GM21723 (cell line): ENCODE measurements around the gene WDR74.
A peak's percentile ranks its signal among the peaks of the same experiment; 100 is the strongest.

Source experiments
- ATAC-seq: cut with Tn5 transposase; IDR thresholded peaks from one replicate; pipeline ENCODE4 v1.9.1; 2021; ENCODE audit warnings: mild to moderate bottlenecking, moderate library complexity; ENCODE audit not compliant: unreplicated experiment

WDR74 gene

DNA sequence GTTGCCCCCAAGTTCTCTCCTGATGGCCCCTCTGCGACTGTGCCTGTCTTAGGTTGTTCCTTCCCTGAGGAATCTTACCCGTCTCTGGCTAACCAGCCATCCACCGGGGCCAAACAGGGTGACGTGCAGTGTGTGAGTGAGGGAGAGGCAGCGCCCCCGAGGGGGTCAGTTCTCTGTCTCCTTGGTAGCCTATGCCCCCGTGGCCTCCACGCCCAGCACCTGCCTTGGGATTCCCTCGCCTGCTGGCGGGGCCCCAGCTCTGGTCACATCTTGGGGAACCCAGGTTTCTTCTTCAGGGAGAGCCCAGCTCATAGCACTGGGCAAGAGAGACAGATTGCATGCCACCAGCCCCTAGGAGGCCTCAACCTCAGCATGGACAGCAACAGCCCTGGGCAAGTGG, 39.9 kb downstream of the WDR74 start:
- ATAC-seq: no peak

DNA sequence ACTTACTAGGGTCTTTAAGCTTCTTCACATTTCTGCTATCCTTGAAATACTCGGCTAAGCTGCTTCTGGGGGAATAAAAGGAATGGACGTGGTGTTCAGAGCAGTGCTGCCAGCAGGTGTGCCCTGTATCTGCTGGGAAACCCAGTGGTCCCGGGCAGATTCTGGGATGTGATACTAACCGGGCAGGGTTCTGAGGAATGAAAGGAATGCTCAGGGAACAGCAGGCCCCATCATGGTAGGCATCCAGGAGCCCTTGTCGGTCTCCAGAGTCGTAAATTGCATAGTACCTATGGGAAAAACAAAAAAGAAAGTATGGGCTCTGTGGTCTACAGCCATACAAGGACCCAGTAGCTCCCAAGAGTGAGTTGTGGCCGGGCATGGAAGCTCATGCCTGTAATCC, 43.1 kb downstream of the WDR74 start:
- no peak for ATAC-seq

DNA sequence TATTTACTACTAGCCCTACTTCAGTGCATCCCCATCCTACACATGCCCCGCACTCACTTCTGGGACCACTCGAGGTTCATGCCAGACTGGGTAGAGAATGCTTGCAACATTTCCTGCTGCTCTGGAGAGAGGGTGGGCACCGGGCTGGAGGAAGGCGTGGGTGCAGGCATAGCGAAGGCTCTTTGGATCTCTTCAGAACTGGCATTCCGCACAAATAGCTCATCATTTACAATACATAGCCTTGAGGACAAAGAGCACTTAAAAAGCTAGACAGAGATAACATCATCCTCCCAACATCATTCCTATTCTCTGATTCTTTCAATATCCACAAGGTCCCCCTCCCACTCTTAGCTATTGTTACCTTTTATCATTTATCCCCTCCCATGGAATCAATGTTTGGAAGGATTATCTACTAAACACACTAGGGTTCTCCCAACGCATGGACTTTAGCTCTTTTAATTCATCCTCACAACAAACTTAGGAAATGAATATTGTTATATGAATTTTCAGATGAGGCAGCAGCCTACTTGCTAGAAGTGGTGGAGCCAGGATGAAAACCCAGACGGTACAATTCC, 45.1 kb downstream of the WDR74 start:
- no peak for ATAC-seq

DNA sequence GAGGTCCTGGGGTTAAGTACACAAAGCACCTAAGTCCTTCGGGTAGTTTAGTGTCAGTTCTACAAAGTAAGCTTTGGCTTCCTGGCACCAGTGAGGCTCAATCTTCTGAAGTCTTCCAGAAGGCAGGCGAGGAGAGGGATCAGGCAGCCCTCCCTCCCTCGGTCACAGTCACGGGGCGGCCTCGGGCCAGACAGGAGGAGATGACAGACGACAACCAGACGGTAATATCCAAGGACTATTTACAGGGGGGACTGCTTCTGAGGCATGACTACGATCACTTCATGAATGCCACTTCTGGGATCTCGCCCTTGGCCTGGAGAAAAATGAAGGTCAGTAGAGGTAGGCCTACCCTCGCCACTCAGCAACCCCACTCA, 47.2 kb downstream of the WDR74 start:
- ATAC-seq: no peak

DNA sequence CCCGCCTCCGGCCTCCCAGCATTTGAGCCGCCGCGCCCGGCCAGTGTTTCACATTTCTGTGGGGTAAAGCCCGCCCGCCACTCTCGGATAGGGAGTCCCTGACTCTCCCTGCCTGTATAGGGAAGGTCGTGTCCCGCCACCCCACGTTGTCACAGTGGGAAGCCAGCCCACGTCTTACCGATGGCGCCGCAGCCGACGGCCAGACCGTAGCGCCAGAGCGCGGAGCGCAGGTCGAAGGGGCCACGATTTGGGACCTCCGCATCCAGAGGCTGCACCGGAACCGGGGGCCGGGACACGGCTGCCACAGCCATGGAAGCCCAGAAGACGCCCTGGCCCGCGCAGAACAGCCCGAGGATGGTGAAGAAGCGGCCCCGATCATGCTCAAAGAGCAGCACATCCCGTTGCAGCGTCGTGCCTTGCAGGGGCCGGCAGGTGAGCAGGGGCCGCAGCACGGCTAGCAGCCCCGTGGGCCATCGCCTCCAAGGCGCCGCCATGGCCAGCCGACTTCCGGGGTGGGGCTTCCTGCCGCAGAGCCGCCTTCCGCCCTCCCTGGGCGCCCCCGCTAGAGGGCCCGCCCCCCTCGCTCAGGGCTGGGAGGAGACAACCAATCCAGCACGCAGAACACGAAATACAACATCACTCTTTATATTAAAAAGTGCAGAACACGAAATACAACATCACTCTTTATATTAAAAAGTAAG, 47.7 kb downstream of the WDR74 start, which contains the start of gene TMEM223:
Gene TMEM223, minus strand, starts transcription at position 506 of the 701 bp plus-strand sequence. Its CDS starts 12 bp downstream, at position 494.
- ATAC-seq: peak; percentile 62

DNA sequence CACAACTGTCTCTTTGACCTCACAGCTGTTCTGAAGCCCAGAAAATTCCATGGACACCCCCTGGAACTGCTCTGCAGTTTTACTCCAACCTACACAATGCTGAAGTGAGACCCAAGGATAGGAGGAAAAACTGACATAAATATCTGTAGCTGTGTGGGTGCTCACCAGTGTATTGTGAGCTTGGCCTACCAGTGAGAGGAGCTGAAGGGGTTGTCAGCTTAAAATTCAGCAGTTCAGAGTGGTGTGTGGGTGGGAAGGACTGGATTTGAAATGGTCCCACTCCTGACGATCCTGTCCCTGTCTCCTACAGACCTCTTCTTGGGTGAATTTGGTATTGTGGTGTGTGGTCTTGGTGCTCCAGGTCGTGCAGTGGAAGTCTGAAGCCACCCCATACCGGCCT, 49.8 kb downstream of the WDR74 start:
- ATAC-seq: no peak

DNA sequence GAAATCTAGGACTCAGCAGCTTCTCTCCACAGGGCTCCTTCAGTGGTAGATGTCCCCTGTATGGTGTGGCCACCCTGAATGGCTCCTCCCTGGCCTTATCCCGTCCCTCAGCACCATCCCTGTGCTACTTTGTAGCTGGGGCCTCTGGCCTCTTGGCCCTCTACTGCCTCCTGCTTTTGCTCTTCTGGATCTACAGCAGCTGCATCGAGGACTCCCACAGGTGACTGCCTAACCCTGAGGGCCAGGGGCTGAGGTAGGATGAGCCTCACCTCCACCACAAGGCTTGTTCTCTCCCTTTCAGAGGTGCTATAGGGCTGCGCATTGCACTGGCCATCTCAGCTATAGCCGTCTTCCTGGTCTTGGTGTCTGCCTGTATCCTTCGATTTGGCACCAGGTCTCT, 50.4 kb downstream of the WDR74 start:
- no peak for ATAC-seq

DNA sequence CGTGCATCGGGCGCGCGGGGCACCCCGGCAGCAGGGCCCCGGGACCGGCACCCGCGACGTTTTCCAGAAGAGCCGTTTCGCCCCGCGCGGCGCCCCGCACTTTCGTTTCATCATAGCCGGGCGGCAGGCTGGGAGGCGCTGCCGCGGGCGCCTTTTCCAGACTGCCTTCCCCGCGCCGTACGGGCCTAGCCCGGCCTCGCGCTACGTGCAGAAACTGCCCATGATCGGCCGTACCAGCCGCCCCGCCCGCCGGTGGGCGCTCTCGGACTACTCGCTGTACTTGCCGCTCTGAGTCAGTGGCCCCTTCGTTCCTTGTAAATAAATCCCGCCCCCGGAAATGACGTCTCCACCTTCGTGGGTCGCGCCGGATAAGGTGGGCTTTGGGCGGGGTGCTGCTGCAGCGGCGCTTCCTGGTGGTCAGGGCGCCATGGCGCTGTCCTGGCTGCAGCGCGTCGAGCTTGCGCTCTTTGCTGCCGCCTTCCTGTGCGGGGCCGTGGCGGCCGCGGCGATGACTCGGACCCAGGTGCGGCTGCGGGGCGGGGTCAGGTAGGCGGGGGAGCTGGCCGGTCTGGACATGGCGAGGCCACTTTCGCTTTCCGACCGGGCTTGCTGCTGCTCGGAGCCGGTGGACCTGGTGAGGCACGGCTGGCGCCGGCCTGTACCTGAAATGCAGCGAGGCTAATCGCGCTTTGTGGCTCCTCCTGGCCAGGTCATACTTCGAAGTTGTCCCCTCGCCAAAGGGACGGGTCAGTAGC, 52.2 kb downstream of the WDR74 start, which contains the start of gene TMEM179B:
Gene TMEM179B, plus strand, starts transcription at position 398 of the 755 bp plus-strand sequence. Its CDS starts 30 bp downstream, at position 428.
- peak; percentile 73 for ATAC-seq

DNA sequence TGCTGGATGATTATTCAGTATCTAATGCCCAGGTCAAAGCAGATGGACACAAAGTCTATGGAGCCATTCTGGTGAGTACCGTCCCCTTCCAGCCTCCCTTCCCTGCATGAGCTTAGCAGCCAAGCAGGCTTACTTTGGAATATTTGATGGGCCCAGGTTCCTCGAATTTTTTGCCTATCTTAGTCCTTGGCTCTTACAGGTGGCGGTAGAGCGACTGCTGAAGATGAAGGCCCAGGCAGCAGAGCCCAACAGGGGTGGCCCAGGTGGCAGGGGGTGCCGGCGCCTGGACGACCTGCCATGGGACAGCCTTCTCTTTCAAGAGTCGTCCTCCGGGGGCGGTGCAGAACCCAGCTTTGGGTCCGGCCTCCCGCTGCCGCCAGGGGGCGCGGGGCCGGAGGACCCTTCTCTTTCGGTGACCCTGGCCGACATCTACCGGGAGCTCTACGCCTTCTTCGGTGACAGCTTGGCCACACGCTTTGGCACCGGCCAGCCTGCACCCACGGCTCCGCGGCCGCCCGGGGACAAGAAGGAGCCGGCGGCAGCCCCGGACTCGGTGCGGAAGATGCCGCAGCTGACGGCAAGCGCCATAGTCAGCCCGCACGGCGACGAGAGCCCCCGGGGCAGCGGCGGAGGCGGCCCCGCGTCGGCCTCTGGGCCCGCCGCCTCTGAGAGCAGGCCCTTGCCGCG, 52.9 kb downstream of the WDR74 start:
- peak; percentile 72 for ATAC-seq
